HG02884 (cell line): ENCODE measurements around the gene PLCG2.

Source experiments
- ATAC-seq: cut with Tn5 transposase; IDR thresholded peaks from one replicate; pipeline ENCODE4 v1.9.1; 2021; ENCODE audit warnings: mild to moderate bottlenecking, moderate library complexity; ENCODE audit not compliant: unreplicated experiment

PLCG2 gene

DNA sequence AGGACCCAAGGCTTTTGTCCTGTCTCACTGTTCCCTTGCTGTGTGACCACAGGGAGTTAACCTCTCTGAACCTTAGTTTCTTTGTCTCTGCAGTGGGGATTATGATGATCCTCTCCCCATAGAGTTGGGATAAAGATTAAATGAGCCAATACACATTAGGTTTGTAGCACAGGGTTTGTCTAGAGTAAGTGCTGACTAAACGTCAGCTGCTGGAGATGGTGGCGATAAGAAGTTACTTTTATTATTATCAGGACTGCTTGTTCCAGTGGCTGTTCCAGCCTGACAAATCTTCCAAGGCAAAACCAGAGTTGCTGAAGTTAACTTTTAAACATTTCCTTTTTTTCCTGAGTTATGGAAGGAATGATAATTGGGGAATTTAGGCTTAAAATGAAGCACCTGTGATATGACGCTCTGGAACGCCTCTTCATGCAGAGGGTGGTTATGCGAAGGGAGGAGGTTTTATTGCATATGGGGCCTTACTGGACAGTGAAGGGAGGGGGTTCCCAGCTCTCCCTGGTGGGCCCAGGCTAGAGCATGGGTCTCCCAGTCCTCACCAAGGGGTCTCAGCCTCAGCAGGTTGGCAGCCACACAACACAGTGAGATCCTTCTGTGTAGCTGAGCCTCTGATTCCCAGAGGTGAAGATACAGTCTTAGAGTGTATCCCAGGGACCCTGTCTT, 35.8 kb downstream of the PLCG2 start:
- no peak for ATAC-seq

- no peak for ATAC-seq
Measured at GRCh38 chr16:81815429-81815766, 36.3 kb downstream of the PLCG2 start.

DNA sequence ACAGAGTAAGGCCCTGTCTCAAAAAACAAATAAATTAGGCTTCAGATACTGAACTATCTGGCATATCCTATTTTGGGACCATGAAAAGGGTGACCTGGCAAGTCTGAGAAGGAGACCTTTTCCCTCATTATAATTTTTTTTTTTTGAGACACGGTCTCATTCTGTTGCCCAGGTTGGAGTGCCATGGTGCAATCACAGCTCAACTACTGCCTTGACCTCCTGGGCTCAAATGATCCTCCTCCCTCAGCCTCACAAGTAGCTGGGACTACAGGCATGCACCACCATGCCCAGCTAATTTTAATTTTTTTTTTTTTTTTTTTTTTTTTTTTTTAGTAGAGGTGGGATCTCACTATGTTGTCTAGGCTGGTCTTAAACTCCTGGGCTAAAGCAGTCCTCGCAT, 37.3 kb downstream of the PLCG2 start:
- no peak for ATAC-seq

- ATAC-seq = no peak
Measured at GRCh38 chr16:81816793-81817210, 37.7 kb downstream of the PLCG2 start.

GRCh38 chr16:81817296-81817695, 38.2 kb downstream of the PLCG2 start:
- ATAC-seq = no peak

GRCh38 chr16:81817789-81818567, 38.9 kb downstream of the PLCG2 start:
- no peak for ATAC-seq

DNA sequence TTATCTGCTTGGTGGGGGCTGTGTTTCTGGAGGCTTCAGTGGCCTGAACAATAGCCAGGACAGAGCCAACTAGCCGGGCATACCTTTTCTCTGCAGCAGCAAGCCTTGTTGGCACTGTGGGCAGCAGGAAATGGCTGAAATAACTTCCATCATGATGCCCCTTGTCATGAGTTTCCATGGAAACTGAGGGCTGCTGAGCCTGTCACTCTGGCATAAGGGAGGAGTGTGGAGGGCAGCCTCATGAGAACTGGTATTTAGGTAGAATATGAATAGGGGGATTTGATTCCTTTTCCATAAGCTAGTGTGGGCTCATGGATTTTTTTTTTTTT, 39.4 kb downstream of the PLCG2 start:
- ATAC-seq = no peak

DNA sequence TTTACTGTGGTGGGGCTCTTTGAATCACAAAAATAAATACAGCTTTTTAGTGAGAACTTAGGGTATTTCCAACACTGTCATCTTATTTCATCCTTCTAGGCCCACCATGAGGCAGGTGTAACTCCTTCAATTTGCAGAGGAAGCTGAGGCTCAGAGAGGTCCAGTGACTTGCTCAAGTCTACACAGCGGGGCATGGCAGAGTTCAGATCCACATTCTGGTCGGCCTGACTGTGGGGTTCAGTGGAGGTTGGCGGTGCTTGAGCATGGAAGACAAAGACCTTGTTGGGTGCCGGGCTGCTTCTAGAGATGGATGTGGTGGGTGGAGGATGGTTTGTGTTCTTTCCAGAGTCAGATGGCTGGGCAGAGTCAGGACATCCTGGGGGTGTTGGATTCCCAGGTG, 39.8 kb downstream of the PLCG2 start:
- no peak for ATAC-seq

DNA sequence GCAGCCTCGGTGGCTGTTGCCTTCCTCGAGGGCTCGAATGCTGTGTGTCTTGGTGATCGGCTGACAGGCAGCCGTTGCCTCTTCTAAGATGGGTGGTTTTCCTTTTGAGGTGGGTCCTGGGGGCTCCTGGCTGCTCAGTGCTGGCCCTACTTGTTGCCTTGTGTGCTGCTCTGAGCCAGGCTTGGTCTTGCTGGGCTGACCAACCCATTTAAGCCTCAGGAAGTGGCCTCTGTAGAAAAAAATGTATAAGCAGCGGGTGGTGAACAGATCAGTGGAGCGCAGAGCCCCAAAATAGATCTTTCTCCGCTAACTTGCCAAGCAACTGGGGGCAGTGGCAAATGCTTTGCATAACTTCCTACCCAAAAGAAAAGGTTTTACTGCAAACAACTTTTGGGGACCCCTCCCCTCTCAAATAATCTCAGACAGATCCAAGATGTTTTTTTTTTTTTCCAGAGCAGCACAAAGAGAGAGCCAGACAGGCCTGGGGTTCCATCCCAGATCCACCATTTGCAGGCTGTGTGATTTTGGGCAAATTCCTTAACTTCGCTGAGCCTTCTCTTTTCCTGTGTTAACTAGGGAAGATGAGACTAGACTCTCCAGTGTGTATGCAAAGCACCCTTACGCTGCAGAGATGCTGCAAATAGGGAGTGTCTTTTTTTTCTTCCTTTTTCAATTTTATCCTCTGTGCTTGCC, 42.5 kb downstream of the PLCG2 start:
- ATAC-seq = peak; percentile 38

- peak; percentile 40 for ATAC-seq
Measured at GRCh38 chr16:81823111-81823510, 44.0 kb downstream of the PLCG2 start.

DNA sequence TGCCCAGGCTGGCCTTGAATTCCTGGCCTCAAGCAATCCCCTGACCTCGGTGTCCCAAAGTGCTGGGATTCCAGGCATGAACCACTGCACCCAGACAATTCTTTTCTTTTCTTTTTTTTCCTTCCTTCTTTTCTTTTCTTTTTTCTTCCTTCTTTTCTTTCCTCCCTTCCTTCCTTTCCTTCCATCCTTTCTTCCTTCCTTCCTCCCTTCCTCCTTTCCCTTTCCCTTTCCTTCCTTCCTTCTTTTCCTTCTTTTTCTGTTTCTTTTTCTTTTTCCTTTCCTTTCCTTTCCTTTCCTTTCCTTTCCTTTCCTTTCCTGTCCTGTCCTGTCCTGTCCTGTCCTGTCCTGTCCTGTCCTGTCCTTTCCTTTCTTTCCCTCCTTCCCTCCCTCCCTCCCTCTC, 44.6 kb downstream of the PLCG2 start:
- ATAC-seq = no peak

- ATAC-seq = no peak
Measured at GRCh38 chr16:81826523-81826922, 47.4 kb downstream of the PLCG2 start.

GRCh38 chr16:81830845-81831540, 51.9 kb downstream of the PLCG2 start:
- ATAC-seq = no peak

DNA sequence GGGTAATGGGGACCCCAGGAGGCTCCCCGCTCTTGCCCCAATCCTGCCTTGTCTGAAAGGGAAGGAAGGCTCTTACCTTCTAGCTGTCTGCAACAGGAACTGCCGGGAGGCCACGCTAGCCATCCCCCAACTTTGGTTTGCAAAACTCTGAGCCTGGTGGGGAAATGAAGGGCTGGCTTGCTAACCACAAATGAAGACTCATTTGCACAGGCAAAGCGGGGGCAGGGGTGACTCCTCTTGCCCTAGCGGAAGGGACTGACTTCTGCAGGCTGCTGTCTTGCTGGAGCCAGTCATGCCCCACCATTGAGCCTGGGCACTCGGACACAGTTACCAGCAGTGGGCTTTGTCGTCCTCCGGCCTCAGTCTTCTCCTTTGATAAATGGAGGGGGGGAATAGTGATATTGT, 52.6 kb downstream of the PLCG2 start:
- ATAC-seq = peak; percentile 65

DNA sequence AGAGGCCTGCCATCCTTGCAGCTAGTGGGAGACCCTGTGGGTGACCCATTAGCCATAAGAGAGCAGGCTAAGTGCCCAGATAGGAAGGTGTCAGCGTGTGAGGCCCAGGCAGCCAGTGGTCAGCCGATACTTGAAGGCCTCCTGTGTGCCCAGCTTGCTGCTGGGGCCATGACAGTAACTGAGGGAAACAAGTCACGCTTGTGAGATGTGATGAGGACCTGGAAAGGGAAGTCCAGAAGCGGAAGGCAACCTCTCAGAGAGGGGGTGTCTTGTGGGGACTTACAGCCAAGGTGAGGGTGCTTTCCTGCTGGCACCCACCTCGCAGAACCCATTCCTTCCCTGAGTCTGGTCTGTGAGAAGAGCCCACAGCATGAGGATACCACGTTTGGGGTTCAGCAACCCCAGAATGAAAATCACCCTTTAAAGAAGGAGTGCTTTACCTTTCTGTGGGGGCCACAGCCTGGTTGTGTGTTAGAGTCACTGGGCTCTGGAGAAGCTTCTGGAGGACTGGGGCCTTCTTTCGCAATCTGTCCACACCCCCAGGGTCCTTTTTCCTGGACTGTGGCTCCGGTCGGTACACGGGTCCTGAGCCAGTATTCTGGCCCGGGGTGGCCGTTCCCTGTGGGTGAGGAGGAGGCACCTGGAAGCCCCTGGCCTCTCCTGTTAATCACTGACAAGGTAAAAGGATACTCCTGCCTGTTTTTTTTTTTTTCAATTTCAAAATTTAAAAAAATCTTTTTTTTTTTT, 53.9 kb downstream of the PLCG2 start:
- ATAC-seq = no peak

DNA sequence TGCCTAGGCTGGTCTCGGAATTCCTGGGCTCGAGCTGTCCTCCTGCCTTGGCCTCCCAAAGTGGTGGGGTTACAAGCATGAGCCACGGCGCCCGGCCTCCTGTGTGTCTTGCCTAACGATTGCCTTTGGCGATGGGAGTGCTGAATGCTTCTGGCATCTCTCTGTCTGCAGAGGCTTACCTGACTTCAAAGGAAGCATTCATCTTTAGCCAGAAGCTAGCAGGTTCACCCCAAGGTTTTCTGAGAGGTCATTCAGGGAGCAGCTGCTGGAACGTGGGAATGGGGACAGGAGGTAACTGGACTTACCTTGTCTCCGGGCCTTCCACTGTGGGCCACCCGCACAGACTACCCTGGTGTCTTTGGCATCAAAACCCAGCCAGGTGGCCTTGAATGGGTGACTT, 54.7 kb downstream of the PLCG2 start:
- ATAC-seq = no peak

GRCh38 chr16:81834868-81835267, 55.8 kb downstream of the PLCG2 start:
- no peak for ATAC-seq

DNA sequence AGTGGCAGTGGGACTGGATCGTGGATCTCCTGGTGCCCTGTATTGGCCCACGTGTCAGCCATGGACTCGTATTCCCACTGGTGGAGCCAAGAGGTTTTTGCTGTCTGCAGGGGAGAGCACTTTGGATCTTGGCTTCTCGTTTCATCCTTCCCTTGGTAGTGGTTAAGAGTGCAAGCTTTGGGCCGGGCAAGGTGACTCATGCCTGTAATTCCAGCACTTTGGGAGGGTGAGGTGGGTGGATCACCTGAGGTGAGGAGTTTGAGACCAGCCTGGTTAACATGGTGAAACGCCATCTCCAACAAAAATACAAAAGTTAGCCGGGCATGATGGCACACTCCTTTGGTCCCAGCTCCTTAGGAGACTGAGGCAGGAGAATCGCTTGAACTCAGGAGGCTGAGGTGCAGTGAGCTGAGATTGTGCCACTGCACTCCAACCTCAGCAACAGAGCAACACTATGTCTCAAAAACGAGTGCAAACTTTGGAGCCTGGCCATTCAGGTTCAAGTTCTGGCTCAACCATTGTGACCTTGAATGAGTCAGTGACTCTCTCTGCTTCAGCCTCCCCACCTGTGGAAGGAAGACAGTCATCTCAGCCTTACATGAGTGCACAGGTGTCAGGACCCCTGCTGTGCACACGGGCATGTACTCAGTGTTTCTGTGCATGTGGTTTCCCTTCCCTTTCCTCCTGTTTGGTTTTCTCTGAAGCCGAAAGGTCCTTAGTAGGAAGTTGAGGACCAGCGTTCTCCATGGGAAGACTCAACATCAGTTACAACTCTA, 57.4 kb downstream of the PLCG2 start:
- ATAC-seq = peak; percentile 62

DNA sequence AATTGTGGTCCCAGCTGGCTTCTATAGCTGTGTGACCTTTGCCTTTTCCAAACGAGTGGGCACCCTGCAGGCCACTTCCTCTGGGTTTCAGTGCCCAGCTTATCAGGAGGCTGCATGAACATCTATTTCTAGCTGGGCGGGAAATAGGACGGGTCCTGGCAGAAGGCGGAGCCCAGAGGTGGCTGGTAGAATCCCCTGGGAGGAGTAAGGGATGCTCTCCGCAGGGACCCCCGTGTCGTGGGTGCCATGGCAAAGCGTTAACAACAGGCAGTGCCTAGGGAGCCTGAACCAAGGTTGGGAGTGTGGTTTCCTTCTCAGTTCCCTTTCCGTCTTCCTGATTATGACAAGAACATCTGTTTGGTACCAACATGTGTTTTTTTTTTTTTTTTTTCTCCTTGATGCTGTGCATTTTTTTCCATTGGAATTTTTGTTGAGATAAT, 58.2 kb downstream of the PLCG2 start:
- no peak for ATAC-seq

GRCh38 chr16:81838794-81839193, 59.7 kb downstream of the PLCG2 start:
- ATAC-seq = peak; percentile 50
